Endodermal cell (in vitro differentiated cells): ENCODE measurements around the gene ZC3H11A. TPM values are rescaled to one million over a fixed set of nuclear protein-coding genes. Genes with fewer than 3 reads are reported as not detected.

Experiments
- DNase-seq: peaks from one replicate; pipeline ENCODE4 v3.0.0-alpha.2; 2017
- H3K27ac ChIP-seq: 2 replicates; pipeline ENCODE4 v1.5.1; 2013; ENCODE audit warnings: mild to moderate bottlenecking, low read depth, low read length, moderate library complexity
- H3K27me3 ChIP-seq: 2 replicates; pipeline ENCODE4 v1.6.1; 2013; ENCODE audit warnings: mild to moderate bottlenecking, low read length, moderate library complexity; ENCODE audit not compliant: insufficient read depth, control insufficient read depth, poor library complexity, severe bottlenecking
- H3K36me3 ChIP-seq: 2 replicates; pipeline ENCODE4 v1.7.0; 2013; ENCODE audit warnings: mild to moderate bottlenecking, low read length, moderate library complexity; ENCODE audit not compliant: control insufficient read depth, insufficient read depth
- H3K4me1 ChIP-seq: one replicate; pipeline ENCODE4 v1.7.0; 2013; ENCODE audit warnings: low read length; ENCODE audit not compliant: control insufficient read depth, insufficient read depth
- H3K4me3 ChIP-seq: 2 replicates; pipeline ENCODE4 v1.5.1; 2013; ENCODE audit warnings: mild to moderate bottlenecking, low read length, moderate library complexity
- H3K9ac ChIP-seq: 2 replicates; pipeline ENCODE4 v1.6.1; 2013; ENCODE audit warnings: mild to moderate bottlenecking, low read length, moderate library complexity; ENCODE audit not compliant: poor library complexity, severe bottlenecking; ENCODE audit errors: extremely low read depth
- H3K9me3 ChIP-seq: 2 replicates; pipeline ENCODE4 v1.6.1; 2013; ENCODE audit warnings: mild to moderate bottlenecking, low read length, moderate library complexity; ENCODE audit not compliant: control insufficient read depth
- H3K27ac Mint-ChIP-seq: 2 replicates; pipeline ENCODE4 v1.8.0; 2020; ENCODE audit warnings: mixed read lengths
- H3K27me3 Mint-ChIP-seq: 2 replicates; pipeline ENCODE4 v1.8.0; 2021; ENCODE audit warnings: mild to moderate bottlenecking, mixed read lengths; ENCODE audit not compliant: insufficient read depth
- H3K36me3 Mint-ChIP-seq: 2 replicates; pipeline ENCODE4 v1.8.0; 2020; ENCODE audit warnings: low read depth, mixed read lengths
- H3K4me1 Mint-ChIP-seq: 2 replicates; pipeline ENCODE4 v1.8.0; 2020; ENCODE audit warnings: mixed read lengths
- H3K4me3 Mint-ChIP-seq: 2 replicates; pipeline ENCODE4 v1.8.0; 2020; ENCODE audit warnings: mild to moderate bottlenecking, moderate library complexity, mixed read lengths
- H3K9me3 Mint-ChIP-seq: 2 replicates; pipeline ENCODE4 v1.8.0; 2020; ENCODE audit warnings: mild to moderate bottlenecking, mixed read lengths
- CTCF ChIP-seq: fragments of 200-600 bp; sonication (generic); conservative IDR thresholded peaks from 2 replicates; pipeline ENCODE4 v1.5.0; 2021; ENCODE audit warnings: antibody characterized with exemption, mild to moderate bottlenecking
- WGBS, 2 experiments: methylation state at CpG; one replicate each; pipeline versions ENCODE4 v1.1.5 to v1.1.7; 2013; ENCODE audit warnings: missing lambda C conversion rate in 2 of 2, mixed read lengths in 1 of 2; ENCODE audit not compliant: insufficient coverage in 1 of 2, insufficient read length in 1 of 2; 5-methylcytosine and 5-hydroxymethylcytosine counted together
- total RNA-seq, 2 donors: library from RNA; stranded (reverse); fragmentation: NEBNext Ultra II Directional in 1 of 2; extraction: Animal tissue kit (Norgen Biotek cat#: 25700) in 1 of 2; gene quantifications; 2 replicates in 1 of 2; 3 replicates in 1 of 2; pipeline ENCODE4 v1.2.1, GENCODE V29; 2021

Gene ZC3H11A
- total RNA-seq, 2 donors from 2014 or later, result 83.9 to 119 TPM

- WGBS, 2 experiments, result 94 to 99% methylated on average over 6 to 7 of the region's 7 CpGs
- no peak overlapping the region for H3K27ac ChIP-seq
Observed at GRCh38 chr1:203805689-203806088, 10.3 kb downstream of the ZC3H11A start.

GRCh38 chr1:203807196-203807595 is 11.8 kb downstream of the ZC3H11A start:
- TF ChIP-seq CTCF, result no peak
- Mint-ChIP-seq H3K36me3 (peaks cover 65% of the 10 kb centered on the region), H3K27ac (peak overlapping the region; percentile 64), H3K4me1 (no peaks in the 10 kb centered on the region), H3K4me3 (no peak overlapping the region), H3K9me3 (no peaks in the 10 kb centered on the region), H3K27me3 (no peaks in the 10 kb centered on the region)
- H3K27me3 ChIP-seq, result no peaks in the 10 kb centered on the region
- no peak for DNase-seq
- H3K4me3 ChIP-seq, result no peak overlapping the region
- no peak overlapping the region for H3K9ac ChIP-seq
- no peaks in the 10 kb centered on the region for H3K9me3 ChIP-seq
- H3K36me3 ChIP-seq, result peaks cover 78% of the 10 kb centered on the region
- H3K27ac ChIP-seq, result no peak overlapping the region
- no peaks in the 10 kb centered on the region for H3K4me1 ChIP-seq
- WGBS, 2 experiments, result 96 to 100% methylated on average over 1 to 2 of the region's 2 CpGs

More at GRCh38 chr1:203805689-203806088, 10.3 kb downstream of the ZC3H11A start:
- Mint-ChIP-seq H3K9me3 (no peaks in the 10 kb centered on the region), H3K36me3 (peaks cover 56% of the 10 kb centered on the region), H3K27ac (no peak overlapping the region), H3K4me1 (peaks cover 5% of the 10 kb centered on the region), H3K27me3 (no peaks in the 10 kb centered on the region), H3K4me3 (no peak overlapping the region)
- no peak for DNase-seq
- H3K9me3 ChIP-seq, result no peaks in the 10 kb centered on the region
- H3K4me3 ChIP-seq, result no peak overlapping the region
- peaks cover 82% of the 10 kb centered on the region for H3K36me3 ChIP-seq
- TF ChIP-seq CTCF, result no peak
- no peaks in the 10 kb centered on the region for H3K4me1 ChIP-seq
- H3K9ac ChIP-seq, result no peak overlapping the region
- H3K27me3 ChIP-seq, result no peaks in the 10 kb centered on the region

GRCh38 chr1:203813581-203814341 is 18.3 kb downstream of the ZC3H11A start:
- no peaks in the 10 kb centered on the region for H3K4me1 ChIP-seq
- Mint-ChIP-seq H3K27me3 (no peaks in the 10 kb centered on the region), H3K9me3 (no peaks in the 10 kb centered on the region), H3K36me3 (peaks cover 65% of the 10 kb centered on the region), H3K27ac (no peak overlapping the region), H3K4me3 (no peak overlapping the region), H3K4me1 (no peaks in the 10 kb centered on the region)
- no peaks in the 10 kb centered on the region for H3K27me3 ChIP-seq
- WGBS, 2 experiments, result 92% methylated on average over 2 of the region's 2 CpGs
- no peak for DNase-seq
- no peak overlapping the region for H3K27ac ChIP-seq
- H3K4me3 ChIP-seq, result no peak overlapping the region
- no peak for TF ChIP-seq CTCF
- H3K9ac ChIP-seq, result no peak overlapping the region
- H3K36me3 ChIP-seq, result peaks cover 79% of the 10 kb centered on the region
- peaks cover 4% of the 10 kb centered on the region for H3K9me3 ChIP-seq
